Thyroid gland (tissue), 4 donors: ENCODE results near the gene MAP4K1. TPM values are rescaled to one million over a fixed set of nuclear protein-coding genes. Genes with fewer than 3 reads are reported as not detected.

ENCODE experiments used
- DNase-seq, 2 donors: peaks; one replicate each; pipeline ENCODE4 v3.0.0-alpha.2; 2019
- H3K27ac ChIP-seq, 3 donors: fragments of 200-600 bp; sonication (generic); 1 replicate in 2 of 3; 2 replicates in 1 of 3; pipeline ENCODE4 v1.5.1; 2016 to 2019; ENCODE audit warnings: mild to moderate bottlenecking in 1 of 3, moderate library complexity in 1 of 3
- H3K27me3 ChIP-seq: fragments of 200-600 bp; sonication (generic); one replicate; pipeline ENCODE4 v1.5.1; 2019
- H3K36me3 ChIP-seq, 2 donors: fragments of 200-600 bp; sonication (generic); one replicate each; pipeline ENCODE4 v1.5.1; 2016 to 2019
- H3K4me1 ChIP-seq, 2 donors: fragments of 200-600 bp; sonication (generic); one replicate each; pipeline ENCODE4 v1.5.1; 2017 to 2019
- H3K4me3 ChIP-seq, 3 donors: fragments of 200-600 bp; sonication (generic); replicated peaks in 1 of 3; 1 replicate in 2 of 3; 2 replicates in 1 of 3; pipeline ENCODE4 v1.5.1; 2016; ENCODE audit warnings: mild to moderate bottlenecking in 1 of 3
- H3K9me3 ChIP-seq: fragments of 200-600 bp; sonication (generic); one replicate; pipeline ENCODE4 v1.5.1; 2017
- CTCF ChIP-seq, 6 experiments: fragments of 200-600 bp in 3 of 6; fragments of 450-650 bp in 3 of 6; sonication (generic) in 3 of 6; IDR thresholded peaks; one replicate each; pipeline ENCODE4 v1.5.1; 2016 to 2019; ENCODE audit warnings: antibody characterized with exemption in 6 of 6, mild to moderate bottlenecking in 2 of 6, inconsistent platforms in 1 of 6, moderate library complexity in 1 of 6
- POLR2A ChIP-seq, 2 donors: fragments of 450-650 bp; IDR thresholded peaks; one replicate each; pipeline ENCODE4 v1.6.1; 2017; ENCODE audit warnings: antibody characterized with exemption in 2 of 2, mild to moderate bottlenecking in 2 of 2, moderate library complexity in 1 of 2
- WGBS, 2 donors: methylation state at CpG; one replicate each; pipeline ENCODE4 v1.1.5; 2017; 5-methylcytosine and 5-hydroxymethylcytosine counted together
- intact Hi-C: fragments of 100-400 bp; cut with DNase I; formaldehyde crosslinking; loops from one replicate; pipeline ENCODE4 v1.15.1; 2023
- total RNA-seq, 4 donors: library from RNA; depleted of rRNA; stranded (reverse); fragments of >200 nt; gene quantifications; one replicate each; pipeline ENCODE4 v1.2.3, GENCODE V29; 2016

MAP4K1 gene
- total RNA-seq, 4 donors from 2014 or later, result 0.83 to 9.7 (median 2.2) TPM

- Histone ChIP-seq H3K9me3 (no peaks in the 10 kb centered on the region), H3K27me3 (no peaks in the 10 kb centered on the region), H3K27ac (peak overlapping the region; percentile 96 to 97 (median 97)), H3K4me1 (peaks cover 43 to 49% of the 10 kb centered on the region in 2 donors), H3K36me3 (no peaks in the 10 kb centered on the region), H3K4me3 (peak overlapping the region; percentile 85 to 99 (median 99))
- WGBS, 2 donors, result 0 to 1% methylated on average over 13 of the region's 13 CpGs
- TF ChIP-seq POLR2A (IDR thresholded peaks at IDR 0.05) (peak in 1 of 2 donors; percentile 21), CTCF (IDR thresholded peaks at IDR 0.05) (no peak)
- DNase-seq, result no peak
- intact Hi-C loops, result loop anchor here (5.0 kb wide), 1 partner anchor 83 kb away; no protein-coding TSS in a partner anchor
Measured at GRCh38 chr19:38648769-38649304, 31.1 kb upstream of the MAP4K1 start.

GRCh38 chr19:38647966-38648768, 30.4 kb upstream of the MAP4K1 start:
- TF ChIP-seq POLR2A (IDR thresholded peaks at IDR 0.05) (no peak), CTCF (IDR thresholded peaks at IDR 0.05) (no peak)
- intact Hi-C loops, result loop anchor here (5.0 kb wide), 1 partner anchor 84 kb away; no protein-coding TSS in a partner anchor

GRCh38 chr19:38647368-38647965, 29.7 kb upstream of the MAP4K1 start, which contains the start of gene ACTN4:
Gene ACTN4 (plus strand): TSS chr19:38647649. CDS start chr19:38647746, 97 bp downstream.
- Histone ChIP-seq H3K9me3 (no peaks in the 10 kb centered on the region), H3K4me3 (peak within 1 kb of the TSS; percentile 85 to 99 (median 99)), H3K27ac (peak within 1 kb of the TSS; percentile 96 to 97 (median 97)), H3K36me3 (no peaks in the 10 kb centered on the region), H3K27me3 (no peaks in the 10 kb centered on the region), H3K4me1 (peaks cover 29 to 36% of the 10 kb centered on the region in 2 donors)
- intact Hi-C loops, result loop anchor here (5.0 kb wide), 1 partner anchor 85 kb away; no protein-coding TSS in a partner anchor
- 0% methylated on average over 3 to 33 of the region's 77 CpGs for WGBS, 2 donors
- TF ChIP-seq CTCF (IDR thresholded peaks at IDR 0.05) (no peak), POLR2A (IDR thresholded peaks at IDR 0.05) (peak; percentile 98 to 100)
- peak; percentile 99 to 100 for DNase-seq

More at GRCh38 chr19:38647966-38648768, 30.4 kb upstream of the MAP4K1 start:
- Histone ChIP-seq H3K36me3 (no peaks in the 10 kb centered on the region), H3K4me3 (peak overlapping the region; percentile 85 to 99 (median 99)), H3K27me3 (no peaks in the 10 kb centered on the region), H3K9me3 (no peaks in the 10 kb centered on the region), H3K4me1 (peaks cover 36 to 42% of the 10 kb centered on the region in 2 donors), H3K27ac (peak overlapping the region; percentile 96 to 97 (median 97))
- WGBS, 2 donors, result 0% methylated on average over 19 of the region's 19 CpGs
- no peak for DNase-seq

GRCh38 chr19:38644719-38645118, 27.0 kb upstream of the MAP4K1 start:
- H3K27ac ChIP-seq, result no peak overlapping the region
- 92 to 95% methylated on average over 8 of the region's 8 CpGs for WGBS, 2 donors
- no peaks in the 10 kb centered on the region for H3K9me3 ChIP-seq
- no peak for DNase-seq
- TF ChIP-seq CTCF (IDR thresholded peaks at IDR 0.05) (no peak), POLR2A (IDR thresholded peaks at IDR 0.05) (no peak)
- H3K36me3 ChIP-seq, result no peaks in the 10 kb centered on the region
- no peak overlapping the region for H3K4me3 ChIP-seq
- no peaks in the 10 kb centered on the region for H3K27me3 ChIP-seq
- intact Hi-C loops, result loop anchor here (5.0 kb wide), 1 partner anchor 88 kb away; no protein-coding TSS in a partner anchor
- H3K4me1 ChIP-seq, result peaks cover 3 to 9% of the 10 kb centered on the region in 2 donors
